Transverse colon (tissue), 3 donors: Measurements from ENCODE around the gene B3GNT7.

Source experiments
- CTCF ChIP-seq, 5 experiments: fragments of 200-600 bp in 3 of 5; fragments of 450-650 bp in 2 of 5; sonication (generic) in 3 of 5; IDR thresholded peaks; 1 replicate in 2 of 5; 2 replicates in 3 of 5; pipeline ENCODE4 v1.5.1; 2016 to 2017; ENCODE audit warnings: antibody characterized with exemption in 5 of 5, inconsistent platforms in 3 of 5, mild to moderate bottlenecking in 2 of 5, moderate library complexity in 1 of 5
- EP300 ChIP-seq: sonication (generic); formaldehyde crosslinking; IDR thresholded peaks from one replicate; pipeline ENCODE4 v1.6.1; 2017; ENCODE audit warnings: antibody characterized with exemption, low read depth
- POLR2A ChIP-seq: fragments of 450-650 bp; IDR thresholded peaks from one replicate; pipeline ENCODE4 v1.6.1; 2016; ENCODE audit warnings: antibody characterized with exemption, mild to moderate bottlenecking, moderate library complexity

- no peak for TF ChIP-seq CTCF (IDR thresholded peaks at IDR 0.05)
- no peak for TF ChIP-seq POLR2A
- no peak for TF ChIP-seq EP300
Measured at GRCh38 chr2:231398585-231398984, 3.1 kb downstream of the B3GNT7 start.
